Muscle layer of colon (tissue), 2 donors: ENCODE results near the gene EVL.

Source experiments
- H3K27ac ChIP-seq: one replicate; pipeline ENCODE4 v1.7.0; 2013; ENCODE audit warnings: low read depth, mild to moderate bottlenecking, low read length, moderate library complexity
- H3K27me3 ChIP-seq, 2 donors: one replicate each; pipeline ENCODE4 v1.7.0; 2013; ENCODE audit warnings: low read length in 2 of 2, mild to moderate bottlenecking in 2 of 2; ENCODE audit not compliant: insufficient read depth in 2 of 2, control insufficient read depth in 1 of 2
- H3K36me3 ChIP-seq: one replicate; pipeline ENCODE4 v1.7.0; 2013; ENCODE audit warnings: mild to moderate bottlenecking, low read length; ENCODE audit not compliant: insufficient read depth
- H3K4me1 ChIP-seq: one replicate; pipeline ENCODE4 v1.7.0; 2013; ENCODE audit warnings: mild to moderate bottlenecking, low read length; ENCODE audit not compliant: insufficient read depth
- H3K4me3 ChIP-seq, 2 donors: one replicate each; pipeline ENCODE4 v1.7.0; 2013; ENCODE audit warnings: low read length in 2 of 2, low read depth in 1 of 2, mild to moderate bottlenecking in 1 of 2, moderate library complexity in 1 of 2
- H3K9ac ChIP-seq: one replicate; pipeline ENCODE4 v1.7.0; 2013; ENCODE audit warnings: low read length
- H3K9me3 ChIP-seq: one replicate; pipeline ENCODE4 v1.7.0; 2013; ENCODE audit warnings: mild to moderate bottlenecking, low read length
- donor health status: abdominal sarcoma.
- donor health status: Adenocarcinoma of cecum.

EVL gene

GRCh38 chr14:100135784-100136183 is 70.6 kb downstream of the EVL start:
- Histone ChIP-seq H3K4me1 (no peaks in the 10 kb centered on the region), H3K9me3 (no peaks in the 10 kb centered on the region), H3K27me3 (no peaks in the 10 kb centered on the region), H3K4me3 (no peak overlapping the region), H3K27ac (no peak overlapping the region), H3K36me3 (peaks cover 31% of the 10 kb centered on the region), H3K9ac (no peak overlapping the region)

- no peak overlapping the region for H3K27ac ChIP-seq
- no peak overlapping the region for H3K9ac ChIP-seq
- no peaks in the 10 kb centered on the region for H3K27me3 ChIP-seq
- peaks cover 27% of the 10 kb centered on the region for H3K36me3 ChIP-seq
- no peaks in the 10 kb centered on the region for H3K9me3 ChIP-seq
- H3K4me3 ChIP-seq = no peak overlapping the region
- H3K4me1 ChIP-seq = no peaks in the 10 kb centered on the region
These were observed 72.0 kb downstream of the EVL start for GRCh38 chr14:100137173-100137572.

- Histone ChIP-seq H3K4me1 (no peaks in the 10 kb centered on the region), H3K9ac (no peak overlapping the region), H3K27ac (no peak overlapping the region), H3K27me3 (no peaks in the 10 kb centered on the region), H3K36me3 (peaks cover 17% of the 10 kb centered on the region), H3K9me3 (no peaks in the 10 kb centered on the region), H3K4me3 (no peak overlapping the region)
These were observed 73.0 kb downstream of the EVL start for GRCh38 chr14:100138082-100138787.

- Histone ChIP-seq H3K36me3 (peaks cover 12% of the 10 kb centered on the region), H3K27ac (no peak overlapping the region), H3K4me1 (no peaks in the 10 kb centered on the region), H3K9ac (no peak overlapping the region), H3K9me3 (no peaks in the 10 kb centered on the region), H3K27me3 (no peaks in the 10 kb centered on the region), H3K4me3 (no peak overlapping the region)
These were observed 73.7 kb downstream of the EVL start for GRCh38 chr14:100138955-100139354.

GRCh38 chr14:100140452-100141078 is 75.3 kb downstream of the EVL start:
- Histone ChIP-seq H3K9ac (no peak overlapping the region), H3K4me1 (no peaks in the 10 kb centered on the region), H3K27ac (no peak overlapping the region), H3K9me3 (no peaks in the 10 kb centered on the region), H3K27me3 (no peaks in the 10 kb centered on the region), H3K4me3 (no peak overlapping the region), H3K36me3 (no peaks in the 10 kb centered on the region)

GRCh38 chr14:100141098-100141497 is 75.9 kb downstream of the EVL start:
- no peaks in the 10 kb centered on the region for H3K9me3 ChIP-seq
- no peaks in the 10 kb centered on the region for H3K36me3 ChIP-seq
- no peak overlapping the region for H3K27ac ChIP-seq
- H3K27me3 ChIP-seq = no peaks in the 10 kb centered on the region
- H3K4me3 ChIP-seq = no peak overlapping the region
- H3K4me1 ChIP-seq = no peaks in the 10 kb centered on the region
- H3K9ac ChIP-seq = no peak overlapping the region

GRCh38 chr14:100142073-100143040 is 77.1 kb downstream of the EVL start:
- H3K27ac ChIP-seq = no peak overlapping the region
- no peaks in the 10 kb centered on the region for H3K27me3 ChIP-seq
- H3K4me3 ChIP-seq = no peak overlapping the region
- no peaks in the 10 kb centered on the region for H3K4me1 ChIP-seq
- H3K36me3 ChIP-seq = no peaks in the 10 kb centered on the region
- no peak overlapping the region for H3K9ac ChIP-seq
- H3K9me3 ChIP-seq = no peaks in the 10 kb centered on the region

- Histone ChIP-seq H3K4me1 (no peaks in the 10 kb centered on the region), H3K4me3 (no peak overlapping the region), H3K9me3 (no peaks in the 10 kb centered on the region), H3K27ac (no peak overlapping the region), H3K9ac (no peak overlapping the region), H3K27me3 (no peaks in the 10 kb centered on the region), H3K36me3 (no peaks in the 10 kb centered on the region)
These were observed 78.3 kb downstream of the EVL start for GRCh38 chr14:100143523-100143922.

GRCh38 chr14:100143934-100144333 is 78.7 kb downstream of the EVL start:
- no peak overlapping the region for H3K9ac ChIP-seq
- no peak overlapping the region for H3K27ac ChIP-seq
- no peaks in the 10 kb centered on the region for H3K4me1 ChIP-seq
- H3K27me3 ChIP-seq = no peaks in the 10 kb centered on the region
- no peaks in the 10 kb centered on the region for H3K36me3 ChIP-seq
- no peak overlapping the region for H3K4me3 ChIP-seq
- no peaks in the 10 kb centered on the region for H3K9me3 ChIP-seq

GRCh38 chr14:100144645-100144995 is 79.4 kb downstream of the EVL start:
- no peaks in the 10 kb centered on the region for H3K9me3 ChIP-seq
- H3K9ac ChIP-seq = no peak overlapping the region
- no peak overlapping the region for H3K4me3 ChIP-seq
- H3K36me3 ChIP-seq = no peaks in the 10 kb centered on the region
- H3K4me1 ChIP-seq = no peaks in the 10 kb centered on the region
- H3K27me3 ChIP-seq = no peaks in the 10 kb centered on the region
- no peak overlapping the region for H3K27ac ChIP-seq

- no peak overlapping the region for H3K9ac ChIP-seq
- H3K36me3 ChIP-seq = no peaks in the 10 kb centered on the region
- no peak overlapping the region for H3K4me3 ChIP-seq
- no peaks in the 10 kb centered on the region for H3K9me3 ChIP-seq
- H3K27ac ChIP-seq = no peak overlapping the region
- H3K4me1 ChIP-seq = no peaks in the 10 kb centered on the region
- no peaks in the 10 kb centered on the region for H3K27me3 ChIP-seq
These were observed 79.9 kb downstream of the EVL start for GRCh38 chr14:100144996-100145646.
